WTC11 (cell line): ENCODE data around the gene METRN.

Experiments used
- CREM ChIP-seq: sonication (generic); formaldehyde crosslinking; IDR thresholded peaks from 2 replicates; pipeline ENCODE4 v1.8.1; 2022; ENCODE audit warnings: mild to moderate bottlenecking, missing genetic modification reagents, moderate library complexity
- MXD4 ChIP-seq: fragments of 250-450 bp; sonication (Bioruptor Pico); IDR thresholded peaks from 2 replicates; pipeline ENCODE4 v1.8.0; 2021; ENCODE audit warnings: mild to moderate bottlenecking, moderate library complexity, borderline replicate concordance
- MYBL2 ChIP-seq: sonication (generic); formaldehyde crosslinking; IDR thresholded peaks from 2 replicates; pipeline ENCODE4 v1.8.1; 2023; ENCODE audit warnings: mild to moderate bottlenecking, moderate library complexity, missing genetic modification reagents
- NFYB ChIP-seq: sonication (generic); formaldehyde crosslinking; conservative IDR thresholded peaks from 2 replicates; pipeline ENCODE4 v1.8.0; 2022; ENCODE audit warnings: low read depth, missing genetic modification reagents
- NR3C1 ChIP-seq: sonication (generic); formaldehyde crosslinking; conservative IDR thresholded peaks from 2 replicates; pipeline ENCODE4 v1.8.1; 2023; ENCODE audit warnings: low read depth, mild to moderate bottlenecking, missing genetic modification reagents
- RELA ChIP-seq: sonication (generic); formaldehyde crosslinking; IDR thresholded peaks from 2 replicates; pipeline ENCODE4 v1.8.1; 2022; ENCODE audit warnings: missing genetic modification reagents, mild to moderate bottlenecking, borderline replicate concordance
- SP1 ChIP-seq: sonication (generic); formaldehyde crosslinking; conservative IDR thresholded peaks from 2 replicates; pipeline ENCODE4 v1.8.1; 2022; ENCODE audit warnings: missing genetic modification reagents
- TF ChIP-seq, protein P1 (sequence below): sonication (generic); formaldehyde crosslinking; IDR thresholded peaks from 2 replicates; pipeline ENCODE4 v1.8.1; 2023; ENCODE audit warnings: mild to moderate bottlenecking, missing genetic modification reagents, moderate library complexity
- TF ChIP-seq, protein P2 (sequence below): fragments of 200-600 bp; IDR thresholded peaks from 2 replicates; pipeline ENCODE4 v1.8.0; 2022; ENCODE audit warnings: antibody characterized with exemption
- TF ChIP-seq, protein P3 (sequence below): sonication (generic); formaldehyde crosslinking; IDR thresholded peaks from 2 replicates; pipeline ENCODE4 v1.8.1; 2023; ENCODE audit warnings: mild to moderate bottlenecking, missing genetic modification reagents, moderate library complexity
- TF ChIP-seq, protein P4 (sequence below): sonication (generic); formaldehyde crosslinking; IDR thresholded peaks from 2 replicates; pipeline ENCODE4 v1.8.1; 2022; ENCODE audit warnings: mild to moderate bottlenecking, missing genetic modification reagents, moderate library complexity, borderline replicate concordance
- TF ChIP-seq, protein P5 (sequence below): sonication (generic); formaldehyde crosslinking; IDR thresholded peaks from 2 replicates; pipeline ENCODE4 v1.8.1; 2023; ENCODE audit warnings: mild to moderate bottlenecking, missing genetic modification reagents
- TF ChIP-seq, protein P6 (sequence below): sonication (generic); formaldehyde crosslinking; IDR thresholded peaks from 2 replicates; pipeline ENCODE4 v1.8.0; 2022; ENCODE audit warnings: mild to moderate bottlenecking, missing genetic modification reagents
- TF ChIP-seq, protein P7 (sequence below): sonication (generic); formaldehyde crosslinking; conservative IDR thresholded peaks from 2 replicates; pipeline ENCODE4 v1.8.1; 2022; ENCODE audit warnings: mild to moderate bottlenecking, missing genetic modification reagents

DNA sequence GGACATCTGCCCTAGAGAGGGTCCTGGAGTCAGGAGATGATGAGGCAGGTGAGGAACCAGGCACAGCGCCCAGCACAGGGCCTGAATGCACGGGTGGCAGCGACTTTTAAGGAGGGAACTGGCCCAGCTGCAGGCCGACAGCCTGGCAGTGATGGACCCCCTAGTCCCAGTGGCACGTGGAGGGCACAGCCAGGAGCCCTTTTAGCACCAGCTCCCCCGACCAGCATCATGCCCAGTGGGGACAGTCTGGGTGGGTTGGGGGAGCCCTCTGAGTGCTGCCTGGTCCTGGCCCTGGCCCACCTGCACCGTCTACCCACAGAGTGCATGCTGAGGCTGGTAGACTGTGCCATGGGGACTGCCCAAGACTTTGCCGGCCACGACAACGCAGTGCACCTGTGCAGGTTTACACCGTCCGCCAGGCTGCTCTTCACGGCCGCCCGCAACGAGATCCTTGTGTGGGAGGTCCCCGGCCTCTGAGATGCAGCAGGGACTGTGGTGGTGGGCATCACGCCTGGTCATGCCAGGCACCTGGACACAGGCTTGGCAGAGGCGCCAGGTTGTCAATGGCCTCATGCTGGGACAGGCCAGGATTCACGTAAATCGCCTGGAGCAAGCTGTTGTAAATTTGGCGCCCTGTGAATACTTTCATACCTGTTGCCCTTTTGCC is 47.7 kb upstream of the METRN start:
- TF ChIP-seq NR3C1 (CRISPR knock-in tag) (no peak), MYBL2 (CRISPR knock-in tag) (no peak), CREM (CRISPR knock-in tag) (no peak), SP1 (CRISPR knock-in tag) (no peak), MXD4 (CRISPR knock-in tag) (no peak), RELA (no peak), NFYB (no peak)
- TF ChIP-seq, protein P1, sequence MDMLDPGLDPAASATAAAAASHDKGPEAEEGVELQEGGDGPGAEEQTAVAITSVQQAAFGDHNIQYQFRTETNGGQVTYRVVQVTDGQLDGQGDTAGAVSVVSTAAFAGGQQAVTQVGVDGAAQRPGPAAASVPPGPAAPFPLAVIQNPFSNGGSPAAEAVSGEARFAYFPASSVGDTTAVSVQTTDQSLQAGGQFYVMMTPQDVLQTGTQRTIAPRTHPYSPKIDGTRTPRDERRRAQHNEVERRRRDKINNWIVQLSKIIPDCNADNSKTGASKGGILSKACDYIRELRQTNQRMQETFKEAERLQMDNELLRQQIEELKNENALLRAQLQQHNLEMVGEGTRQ (CRISPR knock-in tag) = no peak
- TF ChIP-seq, protein P2, sequence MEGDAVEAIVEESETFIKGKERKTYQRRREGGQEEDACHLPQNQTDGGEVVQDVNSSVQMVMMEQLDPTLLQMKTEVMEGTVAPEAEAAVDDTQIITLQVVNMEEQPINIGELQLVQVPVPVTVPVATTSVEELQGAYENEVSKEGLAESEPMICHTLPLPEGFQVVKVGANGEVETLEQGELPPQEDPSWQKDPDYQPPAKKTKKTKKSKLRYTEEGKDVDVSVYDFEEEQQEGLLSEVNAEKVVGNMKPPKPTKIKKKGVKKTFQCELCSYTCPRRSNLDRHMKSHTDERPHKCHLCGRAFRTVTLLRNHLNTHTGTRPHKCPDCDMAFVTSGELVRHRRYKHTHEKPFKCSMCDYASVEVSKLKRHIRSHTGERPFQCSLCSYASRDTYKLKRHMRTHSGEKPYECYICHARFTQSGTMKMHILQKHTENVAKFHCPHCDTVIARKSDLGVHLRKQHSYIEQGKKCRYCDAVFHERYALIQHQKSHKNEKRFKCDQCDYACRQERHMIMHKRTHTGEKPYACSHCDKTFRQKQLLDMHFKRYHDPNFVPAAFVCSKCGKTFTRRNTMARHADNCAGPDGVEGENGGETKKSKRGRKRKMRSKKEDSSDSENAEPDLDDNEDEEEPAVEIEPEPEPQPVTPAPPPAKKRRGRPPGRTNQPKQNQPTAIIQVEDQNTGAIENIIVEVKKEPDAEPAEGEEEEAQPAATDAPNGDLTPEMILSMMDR = no peak
- TF ChIP-seq, protein P3, sequence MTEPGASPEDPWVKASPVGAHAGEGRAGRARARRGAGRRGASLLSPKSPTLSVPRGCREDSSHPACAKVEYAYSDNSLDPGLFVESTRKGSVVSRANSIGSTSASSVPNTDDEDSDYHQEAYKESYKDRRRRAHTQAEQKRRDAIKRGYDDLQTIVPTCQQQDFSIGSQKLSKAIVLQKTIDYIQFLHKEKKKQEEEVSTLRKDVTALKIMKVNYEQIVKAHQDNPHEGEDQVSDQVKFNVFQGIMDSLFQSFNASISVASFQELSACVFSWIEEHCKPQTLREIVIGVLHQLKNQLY = no peak
- TF ChIP-seq, protein P4, sequence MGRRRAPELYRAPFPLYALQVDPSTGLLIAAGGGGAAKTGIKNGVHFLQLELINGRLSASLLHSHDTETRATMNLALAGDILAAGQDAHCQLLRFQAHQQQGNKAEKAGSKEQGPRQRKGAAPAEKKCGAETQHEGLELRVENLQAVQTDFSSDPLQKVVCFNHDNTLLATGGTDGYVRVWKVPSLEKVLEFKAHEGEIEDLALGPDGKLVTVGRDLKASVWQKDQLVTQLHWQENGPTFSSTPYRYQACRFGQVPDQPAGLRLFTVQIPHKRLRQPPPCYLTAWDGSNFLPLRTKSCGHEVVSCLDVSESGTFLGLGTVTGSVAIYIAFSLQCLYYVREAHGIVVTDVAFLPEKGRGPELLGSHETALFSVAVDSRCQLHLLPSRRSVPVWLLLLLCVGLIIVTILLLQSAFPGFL (CRISPR knock-in tag) = no peak
- TF ChIP-seq, protein P5, sequence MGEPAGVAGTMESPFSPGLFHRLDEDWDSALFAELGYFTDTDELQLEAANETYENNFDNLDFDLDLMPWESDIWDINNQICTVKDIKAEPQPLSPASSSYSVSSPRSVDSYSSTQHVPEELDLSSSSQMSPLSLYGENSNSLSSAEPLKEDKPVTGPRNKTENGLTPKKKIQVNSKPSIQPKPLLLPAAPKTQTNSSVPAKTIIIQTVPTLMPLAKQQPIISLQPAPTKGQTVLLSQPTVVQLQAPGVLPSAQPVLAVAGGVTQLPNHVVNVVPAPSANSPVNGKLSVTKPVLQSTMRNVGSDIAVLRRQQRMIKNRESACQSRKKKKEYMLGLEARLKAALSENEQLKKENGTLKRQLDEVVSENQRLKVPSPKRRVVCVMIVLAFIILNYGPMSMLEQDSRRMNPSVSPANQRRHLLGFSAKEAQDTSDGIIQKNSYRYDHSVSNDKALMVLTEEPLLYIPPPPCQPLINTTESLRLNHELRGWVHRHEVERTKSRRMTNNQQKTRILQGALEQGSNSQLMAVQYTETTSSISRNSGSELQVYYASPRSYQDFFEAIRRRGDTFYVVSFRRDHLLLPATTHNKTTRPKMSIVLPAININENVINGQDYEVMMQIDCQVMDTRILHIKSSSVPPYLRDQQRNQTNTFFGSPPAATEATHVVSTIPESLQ (CRISPR knock-in tag) = no peak
- TF ChIP-seq, protein P6, sequence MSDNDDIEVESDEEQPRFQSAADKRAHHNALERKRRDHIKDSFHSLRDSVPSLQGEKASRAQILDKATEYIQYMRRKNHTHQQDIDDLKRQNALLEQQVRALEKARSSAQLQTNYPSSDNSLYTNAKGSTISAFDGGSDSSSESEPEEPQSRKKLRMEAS (CRISPR knock-in tag) = no peak
- TF ChIP-seq, protein P7, sequence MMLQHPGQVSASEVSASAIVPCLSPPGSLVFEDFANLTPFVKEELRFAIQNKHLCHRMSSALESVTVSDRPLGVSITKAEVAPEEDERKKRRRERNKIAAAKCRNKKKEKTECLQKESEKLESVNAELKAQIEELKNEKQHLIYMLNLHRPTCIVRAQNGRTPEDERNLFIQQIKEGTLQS (CRISPR knock-in tag) = no peak
